NT2/D1 (cell line): Measurements from ENCODE around the gene TOPAZ1.

ENCODE experiments used
- SUZ12 ChIP-seq: IDR thresholded peaks from 2 replicates; pipeline ENCODE4 v1.6.1; 2011; ENCODE audit not compliant: insufficient read length, insufficient read depth; ENCODE audit errors: extremely low read depth
- ZNF274 ChIP-seq: IDR thresholded peaks from 2 replicates; pipeline ENCODE4 v1.6.1; 2011; ENCODE audit warnings: mild to moderate bottlenecking, low read depth, low read length

GRCh38 chr3:44363591-44363990, 121.9 kb downstream of the TOPAZ1 start:
- TF ChIP-seq SUZ12 (no peak), ZNF274 (no peak)
